Neural progenitor cell (in vitro differentiated cells): Measurements from ENCODE around the gene SLC5A3. TPM values are rescaled to one million over a fixed set of nuclear protein-coding genes. Genes with fewer than 3 reads are reported as not detected.

Source experiments
- DNase-seq: peaks from one replicate; pipeline ENCODE4 v3.0.0-alpha.2; 2016; ENCODE audit warnings: low spot score
- H2AFZ ChIP-seq: fragments of 200-600 bp; sonication (generic); replicated peaks from 2 replicates; pipeline ENCODE4 v1.6.1; 2016; ENCODE audit warnings: antibody characterized with exemption
- H3F3A ChIP-seq: fragments of 200-600 bp; sonication (generic); 2 replicates; pipeline ENCODE4 v1.6.1; 2016; ENCODE audit warnings: antibody characterized with exemption, low read depth
- H3K27ac ChIP-seq: fragments of 200-600 bp; sonication (generic); 2 replicates; pipeline ENCODE4 v1.5.1; 2016; ENCODE audit warnings: mild to moderate bottlenecking
- H3K27me3 ChIP-seq: fragments of 200-600 bp; sonication (generic); 2 replicates; pipeline ENCODE4 v1.6.1; 2016; ENCODE audit warnings: mild to moderate bottlenecking, moderate library complexity
- H3K36me3 ChIP-seq: fragments of 200-600 bp; sonication (generic); 2 replicates; pipeline ENCODE4 v1.5.1; 2016
- H3K4me1 ChIP-seq: fragments of 200-600 bp; sonication (generic); 2 replicates; pipeline ENCODE4 v1.6.1; 2016; ENCODE audit warnings: mixed run types
- H3K4me2 ChIP-seq: fragments of 200-600 bp; sonication (generic); 2 replicates; pipeline ENCODE4 v1.6.1; 2016
- H3K4me3 ChIP-seq: fragments of 200-600 bp; sonication (generic); 2 replicates; pipeline ENCODE4 v1.5.1; 2016
- H3K79me2 ChIP-seq: fragments of 200-600 bp; sonication (generic); 2 replicates; pipeline ENCODE4 v1.6.1; 2016; ENCODE audit warnings: low read depth
- H3K9ac ChIP-seq: fragments of 200-600 bp; sonication (generic); 2 replicates; pipeline ENCODE4 v1.6.1; 2016
- H3K9me3 ChIP-seq: fragments of 200-600 bp; sonication (generic); 2 replicates; pipeline ENCODE4 v1.5.1; 2016; ENCODE audit warnings: low read depth
- H4K20me1 ChIP-seq: fragments of 200-600 bp; sonication (generic); 2 replicates; pipeline ENCODE4 v1.6.1; 2016; ENCODE audit warnings: low read depth
- H3K27ac Mint-ChIP-seq: 3 replicates; pipeline ENCODE4 v1.8.0; 2021; ENCODE audit warnings: mixed read lengths
- H3K27me3 Mint-ChIP-seq: 2 replicates; pipeline ENCODE4 v1.8.0; 2022; ENCODE audit warnings: low read depth, mild to moderate bottlenecking, inconsistent platforms, moderate library complexity, mixed read lengths; ENCODE audit not compliant: insufficient read depth
- H3K36me3 Mint-ChIP-seq: 3 replicates; pipeline ENCODE4 v1.8.0; 2021; ENCODE audit warnings: mixed read lengths
- H3K4me1 Mint-ChIP-seq: 3 replicates; pipeline ENCODE4 v1.8.0; 2021; ENCODE audit warnings: mixed read lengths
- H3K4me3 Mint-ChIP-seq: 3 replicates; pipeline ENCODE4 v1.8.0; 2021; ENCODE audit warnings: mild to moderate bottlenecking, moderate library complexity, mixed read lengths
- H3K9me3 Mint-ChIP-seq: 3 replicates; pipeline ENCODE4 v1.8.0; 2020; ENCODE audit warnings: mixed read lengths
- CTCF ChIP-seq: fragments of 200-600 bp; sonication (generic); IDR thresholded peaks from 2 replicates; pipeline ENCODE4 v1.5.1; 2017; ENCODE audit warnings: antibody characterized with exemption, mild to moderate bottlenecking
- EZH2 ChIP-seq: fragments of 200-600 bp; sonication (generic); IDR thresholded peaks from 2 replicates; pipeline ENCODE4 v1.6.1; 2017; ENCODE audit warnings: antibody characterized with exemption, mild to moderate bottlenecking, moderate library complexity
- EZH2phosphoT487 ChIP-seq: fragments of 200-600 bp; sonication (generic); IDR thresholded peaks from 2 replicates; pipeline ENCODE4 v1.6.1; 2017; ENCODE audit warnings: antibody characterized with exemption
- total RNA-seq: library from RNA; depleted of rRNA; stranded (reverse); fragments of >200 nt; gene quantifications from 2 replicates; pipeline ENCODE4 v1.2.3, GENCODE V29; 2015; ENCODE audit warnings: low replicate concordance

The SLC5A3 gene
- total RNA-seq, 1 donor from 2014 or later, result 44.3 TPM

DNA sequence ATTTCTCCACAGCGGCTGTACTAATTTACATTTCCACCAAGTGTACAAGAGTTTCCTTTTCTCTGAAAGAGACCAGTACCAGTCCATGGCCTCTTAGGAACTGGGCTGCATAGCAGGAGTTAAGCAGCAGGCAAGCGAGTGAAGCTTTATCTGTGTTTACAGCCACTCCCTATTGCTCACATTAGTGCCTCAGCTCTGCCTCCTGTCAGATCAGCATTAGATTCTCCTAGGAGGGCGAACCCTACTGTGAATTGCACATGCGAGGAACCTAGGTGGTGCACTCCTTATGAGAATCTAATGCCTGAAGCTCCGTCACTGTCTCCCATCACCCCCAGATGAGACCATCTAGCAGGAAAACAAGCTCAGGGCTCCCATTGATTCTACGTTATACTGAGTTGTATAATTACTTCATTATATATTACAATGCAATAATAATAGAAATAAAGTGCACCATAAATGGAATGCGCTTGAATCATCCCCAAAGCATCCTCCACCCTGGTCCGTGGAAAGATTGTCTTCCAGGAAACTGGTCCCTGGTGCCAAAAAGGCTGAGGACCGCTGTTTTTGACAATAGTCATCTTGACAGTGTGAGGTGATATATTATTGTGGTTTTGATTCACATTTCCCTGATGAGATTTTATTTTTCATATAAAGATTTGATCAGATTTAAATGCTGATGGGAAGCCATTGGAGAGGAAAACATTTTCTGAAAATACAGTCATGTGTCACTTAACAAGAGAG is 45.5 kb upstream of the SLC5A3 start:
- H3K36me3 Mint-ChIP-seq, result no peaks in the 10 kb centered on the region
- Histone ChIP-seq H3K4me1 (peaks cover 8% of the 10 kb centered on the region), H4K20me1 (no peaks in the 10 kb centered on the region), H3K9ac (no peak overlapping the region), H3K9me3 (no peaks in the 10 kb centered on the region), H2AFZ (no peak overlapping the region), H3K36me3 (no peaks in the 10 kb centered on the region), H3F3A (no peaks in the 10 kb centered on the region), H3K4me2 (no peak overlapping the region), H3K27me3 (no peaks in the 10 kb centered on the region), H3K79me2 (no peaks in the 10 kb centered on the region), H3K4me3 (no peak overlapping the region), H3K27ac (no peak overlapping the region)
- H3K4me1 Mint-ChIP-seq, result no peaks in the 10 kb centered on the region
- TF ChIP-seq EZH2 (no peak), CTCF (no peak), EZH2phosphoT487 (no peak)
- no peak for DNase-seq
- H3K9me3 Mint-ChIP-seq, result peaks cover 9% of the 10 kb centered on the region
- peaks cover 4% of the 10 kb centered on the region for H3K27me3 Mint-ChIP-seq
- no peak overlapping the region for H3K27ac Mint-ChIP-seq
- no peak overlapping the region for H3K4me3 Mint-ChIP-seq

DNA sequence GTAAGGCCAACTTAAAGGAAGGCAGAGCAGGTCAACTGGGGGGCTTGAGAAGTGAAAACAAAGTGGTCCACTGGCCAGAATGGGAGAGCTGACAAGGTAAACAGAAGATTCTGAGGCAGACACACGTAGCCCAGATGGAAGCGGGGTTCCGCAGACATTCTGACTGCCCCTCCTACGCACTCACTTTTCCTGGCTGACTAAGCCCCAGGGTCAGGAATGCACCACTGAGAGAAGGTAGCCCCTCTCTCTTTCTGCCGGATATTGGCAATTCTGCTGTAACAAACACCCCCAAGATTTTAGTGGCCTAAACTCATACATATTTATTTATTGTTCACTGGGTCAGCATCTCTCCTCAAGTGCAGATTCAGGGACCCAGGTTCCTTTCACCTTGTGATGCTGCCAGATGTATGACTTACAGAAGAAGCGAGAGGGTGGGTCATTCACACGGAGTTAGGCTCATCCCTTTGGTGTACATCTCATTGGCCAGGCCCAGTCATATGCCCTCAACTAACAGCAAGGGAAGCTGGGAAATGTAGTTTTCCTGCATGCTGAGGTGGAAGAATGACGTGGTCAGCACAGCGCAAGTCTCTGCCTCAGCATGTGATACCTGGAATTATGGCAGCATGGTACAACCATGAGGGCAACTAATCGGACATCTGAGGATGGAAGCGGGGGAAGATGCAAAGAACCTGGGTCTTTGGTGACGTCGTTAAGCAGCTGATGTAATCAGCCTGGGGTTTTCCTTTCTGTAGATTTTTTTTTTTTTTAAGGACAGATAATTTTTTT is 43.4 kb upstream of the SLC5A3 start:
- Histone ChIP-seq H2AFZ (peak overlapping the region; percentile 55), H3K27ac (no peak overlapping the region), H3K4me3 (peak overlapping the region; percentile 4), H3K9me3 (no peaks in the 10 kb centered on the region), H3K4me2 (peak overlapping the region; percentile 41), H3F3A (no peaks in the 10 kb centered on the region), H3K9ac (no peak overlapping the region), H3K36me3 (no peaks in the 10 kb centered on the region), H3K27me3 (no peaks in the 10 kb centered on the region), H4K20me1 (no peaks in the 10 kb centered on the region), H3K79me2 (no peaks in the 10 kb centered on the region), H3K4me1 (peaks cover 6% of the 10 kb centered on the region)
- Mint-ChIP-seq H3K36me3 (no peaks in the 10 kb centered on the region), H3K4me3 (no peak overlapping the region), H3K27me3 (peaks cover 4% of the 10 kb centered on the region), H3K9me3 (peaks cover 9% of the 10 kb centered on the region), H3K27ac (no peak overlapping the region), H3K4me1 (peaks cover 6% of the 10 kb centered on the region)
- TF ChIP-seq EZH2phosphoT487 (no peak), EZH2 (no peak), CTCF (no peak)
- DNase-seq, result peak; percentile 80

DNA sequence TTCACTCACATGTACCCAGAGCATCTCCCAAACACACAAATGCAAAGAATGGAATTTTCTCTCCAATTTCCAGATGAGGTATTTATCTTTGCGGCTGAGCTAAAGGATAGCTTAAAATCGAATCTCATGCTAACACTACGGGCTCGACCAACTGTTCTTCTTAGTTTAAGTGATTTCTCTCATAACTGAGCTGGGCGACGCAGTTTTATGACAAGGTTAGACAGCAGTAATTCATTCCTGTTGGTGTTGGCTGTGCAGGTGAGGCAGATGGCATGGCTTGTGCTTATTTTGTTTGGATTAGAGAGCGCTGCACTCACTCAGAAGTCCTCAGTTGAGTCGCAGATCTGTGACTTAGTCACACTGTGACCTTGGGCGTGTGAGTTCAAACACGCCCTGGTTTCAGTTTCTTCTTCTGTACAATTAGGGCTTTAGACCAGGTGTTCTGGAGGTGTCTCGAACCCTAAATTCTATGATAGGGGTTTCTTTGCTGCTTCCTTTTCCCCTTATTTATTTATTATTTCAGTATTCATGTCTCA is 41.5 kb upstream of the SLC5A3 start:
- Mint-ChIP-seq H3K27ac (no peak overlapping the region), H3K36me3 (no peaks in the 10 kb centered on the region), H3K4me3 (no peak overlapping the region), H3K4me1 (peaks cover 14% of the 10 kb centered on the region), H3K9me3 (peaks cover 10% of the 10 kb centered on the region), H3K27me3 (peaks cover 4% of the 10 kb centered on the region)
- Histone ChIP-seq H4K20me1 (no peaks in the 10 kb centered on the region), H3K9me3 (no peaks in the 10 kb centered on the region), H3K4me2 (no peak overlapping the region), H3K4me1 (peaks cover 13% of the 10 kb centered on the region), H3K36me3 (no peaks in the 10 kb centered on the region), H3K4me3 (no peak overlapping the region), H3K79me2 (no peaks in the 10 kb centered on the region), H3F3A (no peaks in the 10 kb centered on the region), H3K27ac (no peak overlapping the region), H3K9ac (no peak overlapping the region), H3K27me3 (no peaks in the 10 kb centered on the region), H2AFZ (no peak overlapping the region)
- no peak for TF ChIP-seq EZH2
- TF ChIP-seq CTCF, result no peak
- TF ChIP-seq EZH2phosphoT487, result no peak
- no peak for DNase-seq
